ENCODE results near the gene PMM2.

DNA sequence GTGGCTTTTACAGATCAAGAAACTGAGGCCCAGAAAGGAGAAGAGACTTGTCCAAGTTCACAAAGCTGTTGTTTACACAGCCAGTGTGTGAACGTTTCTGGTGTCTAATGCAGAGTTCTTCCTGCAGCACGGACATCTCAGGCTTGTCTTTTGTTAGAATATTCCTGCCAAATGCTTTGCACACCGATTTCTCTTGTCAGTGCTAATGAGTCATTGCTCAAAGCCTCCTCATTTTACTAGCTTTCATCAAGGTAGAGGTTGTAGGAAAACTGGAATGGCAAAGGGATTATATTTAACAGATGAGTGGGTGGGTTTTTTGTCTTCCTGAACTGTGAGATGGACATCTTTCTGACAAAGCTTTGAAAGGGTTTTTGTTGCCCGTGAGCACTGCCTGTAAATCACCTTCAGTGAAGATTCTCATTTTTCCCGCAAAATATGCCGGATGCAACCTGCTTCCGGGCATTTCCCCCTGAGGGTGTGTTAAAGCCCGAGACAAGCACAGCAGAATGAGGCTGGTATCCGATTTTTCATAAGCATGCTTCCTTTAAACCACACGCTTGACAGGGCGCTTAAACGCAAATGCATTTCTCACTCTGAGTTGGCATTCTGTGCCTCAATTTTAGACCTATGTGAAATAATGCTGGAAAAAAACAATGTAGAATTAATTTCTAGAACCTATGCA is 14.7 kb downstream of the PMM2 start:
- TF ChIP-seq, protein P1, sequence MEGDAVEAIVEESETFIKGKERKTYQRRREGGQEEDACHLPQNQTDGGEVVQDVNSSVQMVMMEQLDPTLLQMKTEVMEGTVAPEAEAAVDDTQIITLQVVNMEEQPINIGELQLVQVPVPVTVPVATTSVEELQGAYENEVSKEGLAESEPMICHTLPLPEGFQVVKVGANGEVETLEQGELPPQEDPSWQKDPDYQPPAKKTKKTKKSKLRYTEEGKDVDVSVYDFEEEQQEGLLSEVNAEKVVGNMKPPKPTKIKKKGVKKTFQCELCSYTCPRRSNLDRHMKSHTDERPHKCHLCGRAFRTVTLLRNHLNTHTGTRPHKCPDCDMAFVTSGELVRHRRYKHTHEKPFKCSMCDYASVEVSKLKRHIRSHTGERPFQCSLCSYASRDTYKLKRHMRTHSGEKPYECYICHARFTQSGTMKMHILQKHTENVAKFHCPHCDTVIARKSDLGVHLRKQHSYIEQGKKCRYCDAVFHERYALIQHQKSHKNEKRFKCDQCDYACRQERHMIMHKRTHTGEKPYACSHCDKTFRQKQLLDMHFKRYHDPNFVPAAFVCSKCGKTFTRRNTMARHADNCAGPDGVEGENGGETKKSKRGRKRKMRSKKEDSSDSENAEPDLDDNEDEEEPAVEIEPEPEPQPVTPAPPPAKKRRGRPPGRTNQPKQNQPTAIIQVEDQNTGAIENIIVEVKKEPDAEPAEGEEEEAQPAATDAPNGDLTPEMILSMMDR (IDR thresholded peaks at IDR 0.05) = no peak
- no peak for TF ChIP-seq EP300 (IDR thresholded peaks at IDR 0.05)
- TF ChIP-seq POLR2A (IDR thresholded peaks at IDR 0.05) = no peak
- TF ChIP-seq POLR2AphosphoS5 (IDR thresholded peaks at IDR 0.05) = no peak

Data from gastroesophageal sphincter (tissue), 3 donors.